ENCODE data around the gene SMDT1.
"Not testable (repeated sequence)": the region's sequence is repeated elsewhere in the genome, so short reads cannot be mapped to it uniquely, and the experiment has no call there.

SMDT1 gene

DNA sequence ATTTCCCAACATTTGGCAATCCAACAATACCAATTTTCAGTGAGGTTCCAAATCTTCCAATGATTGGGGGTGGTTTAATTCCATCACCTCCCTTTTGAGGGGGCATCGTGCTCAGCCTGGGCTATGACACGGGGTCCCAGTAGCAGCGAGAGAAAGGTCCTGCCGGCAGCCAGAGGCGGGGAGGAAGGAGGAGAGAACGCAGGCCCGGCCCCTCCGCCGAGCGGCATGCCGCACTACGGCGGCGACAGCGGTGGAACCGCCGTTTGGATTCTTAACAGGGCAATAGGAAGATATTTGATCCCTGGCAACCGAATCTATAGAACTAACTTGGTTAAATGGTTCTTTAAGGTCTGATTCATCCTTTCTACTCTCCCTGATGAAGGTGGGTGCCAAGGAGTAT is 29.3 kb downstream of the SMDT1 start:
- DNase-seq (ENCODE audit: extremely low read depth in 1 of 2, low read depth in 1 of 2) = no peak

DNA sequence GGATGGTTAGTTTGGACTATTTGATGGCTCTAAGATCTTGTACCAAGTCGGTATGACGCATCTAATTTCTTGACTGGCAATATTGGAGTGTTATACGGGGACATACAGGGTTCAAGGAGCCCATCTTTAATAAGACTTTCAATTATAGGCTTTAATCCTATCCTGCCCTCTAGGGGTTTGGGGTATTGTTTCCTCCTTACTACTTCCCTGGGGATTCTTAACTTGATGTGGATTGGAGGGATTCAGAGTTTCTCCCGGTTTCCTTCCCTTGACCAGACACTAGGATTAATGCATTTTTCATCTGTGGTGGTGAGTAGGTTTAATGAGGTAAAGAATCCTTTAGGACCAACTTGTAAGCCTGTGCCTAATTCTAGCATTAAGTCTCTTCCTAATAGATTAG is 32.3 kb downstream of the SMDT1 start:
- DNase-seq (ENCODE audit: extremely low read depth in 1 of 2, low read depth in 1 of 2) = no peak

DNA sequence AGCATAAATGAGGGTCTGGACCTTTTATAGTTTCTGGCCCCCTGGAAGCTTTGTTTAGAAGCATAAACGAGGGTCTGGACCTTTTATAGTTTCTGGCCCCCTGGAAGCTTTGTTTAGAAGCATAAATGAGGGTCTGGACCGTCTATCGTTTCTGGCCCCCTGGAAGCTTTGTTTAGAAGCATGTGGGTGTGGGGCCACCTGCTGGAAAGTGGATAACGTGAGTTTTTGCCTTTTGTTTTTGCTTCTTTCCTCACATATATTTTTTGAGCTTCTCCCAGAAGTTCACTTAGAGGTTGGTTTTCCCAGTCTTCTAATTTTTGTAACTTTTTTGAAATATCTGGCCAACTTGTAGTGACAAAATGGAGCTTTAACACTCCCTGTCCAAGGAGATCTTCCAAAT is 33.3 kb downstream of the SMDT1 start:
- DNase-seq (ENCODE audit: extremely low read depth in 1 of 2, low read depth in 1 of 2) = not testable (repeated sequence)

DNA sequence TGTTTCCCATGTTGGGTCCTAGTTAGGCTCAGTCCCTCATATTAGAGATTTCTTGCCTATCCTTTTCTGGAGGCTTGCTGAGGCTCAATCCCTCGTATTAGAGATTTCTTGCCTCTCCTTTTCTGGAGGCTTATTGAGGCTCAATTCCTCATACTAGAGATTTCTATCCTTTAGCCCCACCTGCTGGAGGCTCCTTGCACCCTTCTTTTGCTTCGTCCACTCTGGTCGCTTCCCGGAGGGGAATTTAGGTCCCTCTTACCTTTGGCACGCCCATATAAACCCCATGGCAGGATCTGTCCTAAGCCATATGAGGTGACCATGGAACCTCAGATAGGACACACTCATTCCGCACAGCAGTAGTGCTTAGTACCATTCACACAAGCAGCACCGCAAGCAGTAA is 35.2 kb downstream of the SMDT1 start:
- no peak for DNase-seq (ENCODE audit: extremely low read depth in 1 of 2, low read depth in 1 of 2)

DNA sequence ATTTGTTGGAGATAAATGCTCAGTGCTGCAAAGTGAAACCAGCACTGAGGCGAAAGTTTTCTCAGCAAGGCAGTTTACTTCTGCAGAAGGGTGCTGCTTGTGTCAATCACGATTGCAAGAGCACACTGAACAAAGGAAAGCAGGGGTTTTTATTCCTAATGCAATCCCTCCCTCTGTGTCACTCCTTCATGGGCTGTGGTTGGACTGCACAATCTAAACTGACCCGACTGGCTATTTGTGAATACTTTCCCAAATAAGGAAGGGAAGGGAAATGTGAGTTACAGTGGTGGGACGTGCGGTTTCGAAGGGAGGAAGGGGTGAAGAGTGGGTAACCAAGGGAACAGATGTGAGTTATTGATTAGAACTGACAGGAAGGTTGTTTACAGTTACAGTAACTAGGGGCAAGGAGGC is 35.9 kb downstream of the SMDT1 start:
- DNase-seq (ENCODE audit: extremely low read depth in 1 of 2, low read depth in 1 of 2) = not testable (repeated sequence)

DNA sequence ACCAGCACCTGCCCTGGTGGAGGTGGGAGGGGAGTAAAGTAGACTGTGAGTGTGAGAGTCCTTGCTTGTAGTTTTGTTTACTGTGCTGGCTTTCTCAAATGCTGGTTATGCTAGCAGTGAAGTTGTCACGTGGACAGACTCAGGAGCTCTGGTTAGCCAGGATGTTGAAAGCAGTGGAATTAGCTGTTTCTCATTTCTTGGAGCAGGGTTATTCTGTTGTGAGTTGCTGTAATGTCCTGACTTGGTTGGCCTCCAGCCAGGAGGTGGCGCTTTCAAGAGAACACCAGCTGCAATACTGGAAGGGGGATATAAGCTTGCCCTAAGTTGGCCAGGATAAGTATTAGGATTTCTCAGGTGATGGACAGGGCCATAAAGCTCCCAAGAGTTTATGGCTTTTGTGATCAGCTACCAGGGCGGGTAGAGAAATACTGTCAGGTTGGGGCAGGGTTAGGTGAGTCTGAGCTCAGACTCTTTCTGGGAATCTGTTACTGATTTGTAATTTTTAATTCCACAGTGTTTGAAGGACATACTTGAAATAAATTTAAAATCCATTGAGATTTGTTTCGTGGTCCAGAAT is 37.4 kb downstream of the SMDT1 start:
- no peak for DNase-seq (ENCODE audit: extremely low read depth in 1 of 2, low read depth in 1 of 2)

DNA sequence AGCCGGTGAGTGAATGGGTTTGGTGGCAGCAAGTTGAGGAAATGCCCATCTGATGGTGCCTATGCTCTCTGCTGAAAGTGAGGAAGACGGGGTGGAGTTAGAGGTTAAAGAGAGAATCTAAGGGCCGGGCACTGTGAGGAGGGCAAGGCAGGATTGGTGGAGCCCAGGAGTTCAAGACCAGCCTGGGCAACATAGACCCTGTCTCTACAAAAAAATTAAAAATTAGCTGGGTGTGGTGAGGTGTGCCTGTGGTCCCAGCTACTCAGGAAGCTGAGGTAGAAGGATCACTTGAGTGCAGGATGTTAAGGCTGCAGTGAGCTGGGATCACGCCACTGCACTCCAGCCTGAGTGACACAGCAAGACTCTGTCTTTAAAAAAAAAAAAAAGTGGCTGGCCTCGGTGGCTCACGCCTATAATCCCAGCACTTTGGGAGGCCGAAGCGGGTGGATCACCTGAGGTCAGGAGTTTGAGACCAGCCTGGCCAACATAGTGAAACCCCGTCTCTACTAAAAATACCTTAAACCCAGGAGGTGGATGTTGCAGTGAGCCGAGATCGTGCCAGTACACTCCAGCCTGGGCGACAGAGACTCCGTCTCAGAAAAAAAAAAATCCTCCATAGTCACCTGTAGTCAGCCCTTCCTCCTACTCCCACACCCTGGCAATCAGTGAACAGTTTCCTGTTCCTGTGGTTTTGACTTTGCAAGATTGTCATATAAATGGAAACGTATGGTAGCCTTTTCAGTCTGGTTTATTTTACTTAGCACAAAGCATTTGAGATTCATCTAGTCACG is 40.9 kb downstream of the SMDT1 start:
- DNase-seq (ENCODE audit: extremely low read depth in 1 of 2, low read depth in 1 of 2) = not testable (repeated sequence)

DNA sequence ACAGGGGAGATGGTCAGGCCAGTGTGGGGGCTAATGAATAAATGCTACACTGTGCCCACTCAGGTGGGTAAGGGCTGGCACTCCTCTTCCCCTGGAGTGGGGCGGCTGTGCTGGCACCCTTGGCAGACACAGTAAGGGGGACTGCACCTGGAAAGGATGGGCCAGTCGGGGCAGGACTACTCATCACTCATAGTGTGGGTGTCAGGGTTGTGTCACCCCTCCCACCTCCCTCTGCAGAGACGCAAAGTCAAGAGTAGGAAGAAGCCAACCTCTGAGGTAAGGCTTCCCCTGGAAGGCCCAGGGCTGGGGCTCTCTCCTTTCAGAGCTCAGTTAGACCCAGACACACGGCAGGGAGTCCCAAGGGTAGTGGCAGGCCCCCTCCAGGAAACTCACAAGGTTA is 44.0 kb downstream of the SMDT1 start:
- not testable (repeated sequence) for DNase-seq (ENCODE audit: extremely low read depth in 1 of 2, low read depth in 1 of 2)

DNA sequence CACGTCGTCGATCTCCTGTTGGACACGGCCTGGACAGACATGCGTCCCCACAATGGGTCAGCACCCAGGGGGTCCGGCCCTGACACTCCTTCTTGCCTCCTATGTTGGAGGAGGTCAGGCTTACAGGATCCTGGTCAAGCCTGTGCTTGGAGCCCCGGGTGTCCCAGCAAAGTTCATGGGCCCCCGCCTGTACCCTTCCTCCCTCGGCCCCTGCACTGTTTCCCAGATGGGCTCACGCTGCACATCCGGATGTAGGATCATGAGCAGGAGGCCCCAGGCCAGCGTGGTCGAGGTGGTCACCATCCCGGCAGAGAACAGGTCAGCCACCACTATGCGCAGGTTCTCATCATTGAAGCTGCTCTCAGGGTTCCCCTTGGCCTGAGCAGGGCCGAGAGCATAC is 48.1 kb downstream of the SMDT1 start:
- no peak for DNase-seq (ENCODE audit: extremely low read depth in 1 of 2, low read depth in 1 of 2)

DNA sequence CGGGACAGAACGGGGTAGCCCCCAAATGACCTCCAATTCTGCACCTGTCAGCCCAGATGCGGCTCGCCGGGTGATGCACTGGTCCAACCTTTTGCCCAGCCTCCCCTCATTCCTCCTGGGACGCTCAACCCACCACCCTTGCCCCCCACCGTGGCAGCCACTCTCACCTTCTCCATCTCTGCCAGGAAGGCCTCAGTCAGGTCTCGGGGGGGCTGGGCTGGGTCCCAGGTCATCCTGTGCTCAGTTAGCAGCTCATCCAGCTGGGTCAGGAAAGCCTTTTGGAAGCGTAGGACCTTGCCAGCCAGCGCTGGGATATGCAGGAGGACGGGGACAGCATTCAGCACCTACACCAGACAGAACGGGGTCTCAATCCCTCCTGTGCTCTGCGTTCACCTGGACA is 48.5 kb downstream of the SMDT1 start:
- not testable (repeated sequence) for DNase-seq (ENCODE audit: extremely low read depth in 1 of 2, low read depth in 1 of 2)

DNA sequence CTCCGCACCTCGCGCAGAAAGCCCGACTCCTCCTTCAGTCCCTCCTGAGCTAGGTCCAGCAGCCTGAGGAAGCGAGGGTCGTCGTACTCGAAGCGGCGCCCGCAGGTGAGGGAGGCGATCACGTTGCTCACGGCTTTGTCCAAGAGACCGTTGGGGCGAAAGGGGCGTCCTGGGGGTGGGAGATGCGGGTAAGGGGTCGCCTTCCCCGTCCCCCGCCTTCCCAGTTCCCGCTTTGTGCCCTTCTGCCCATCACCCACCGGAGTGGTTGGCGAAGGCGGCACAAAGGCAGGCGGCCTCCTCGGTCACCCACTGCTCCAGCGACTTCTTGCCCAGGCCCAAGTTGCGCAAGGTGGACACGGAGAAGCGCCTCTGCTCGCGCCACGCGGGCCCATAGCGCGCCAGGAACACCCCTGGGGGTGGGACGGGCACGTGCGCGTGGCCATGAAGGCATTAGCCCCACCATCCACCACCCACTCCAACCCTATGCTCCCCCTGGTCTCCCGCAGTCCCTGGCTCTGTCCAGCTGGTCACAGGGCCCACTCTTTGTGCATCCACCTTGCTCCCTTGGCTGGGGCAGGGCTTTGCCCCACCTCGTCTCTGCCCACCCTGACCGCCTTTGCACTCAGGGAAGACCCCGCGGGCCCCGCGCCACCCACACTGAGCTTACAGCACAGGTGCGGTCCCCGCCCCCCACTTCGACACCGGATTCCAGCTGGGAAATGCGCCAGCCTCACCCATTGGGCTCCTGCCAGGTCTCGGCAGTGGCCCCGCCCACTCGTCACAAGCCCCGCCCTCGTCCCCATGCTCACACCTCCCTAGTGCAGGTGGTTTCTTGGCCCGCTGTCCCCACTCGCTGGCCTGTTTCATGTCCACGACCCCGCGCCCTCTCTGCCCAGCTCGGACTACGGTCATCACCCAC is 49.5 kb downstream of the SMDT1 start:
- DNase-seq (ENCODE audit: extremely low read depth in 1 of 2, low read depth in 1 of 2) = not testable (repeated sequence)

DNA sequence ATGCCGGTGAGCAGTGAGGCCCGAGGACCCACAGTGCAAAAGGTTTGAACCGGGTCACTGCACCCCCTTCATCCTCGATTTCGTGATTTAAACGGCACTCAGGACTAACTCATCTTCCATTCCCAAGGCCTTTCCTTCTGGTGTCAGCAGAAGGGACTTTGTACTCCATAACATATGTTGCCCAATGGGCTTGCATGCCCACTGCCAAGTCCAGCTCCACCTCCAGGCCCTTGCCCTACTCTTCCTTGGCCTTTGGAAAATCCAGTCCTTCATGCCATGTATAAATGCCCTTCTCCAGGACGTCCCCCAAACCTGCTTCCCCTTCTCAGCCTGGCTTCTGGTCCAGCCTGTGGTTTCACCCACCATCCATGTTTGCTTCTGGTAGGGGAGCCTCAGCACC is 50.7 kb downstream of the SMDT1 start:
- not testable (repeated sequence) for DNase-seq (ENCODE audit: extremely low read depth in 1 of 2, low read depth in 1 of 2)

DNA sequence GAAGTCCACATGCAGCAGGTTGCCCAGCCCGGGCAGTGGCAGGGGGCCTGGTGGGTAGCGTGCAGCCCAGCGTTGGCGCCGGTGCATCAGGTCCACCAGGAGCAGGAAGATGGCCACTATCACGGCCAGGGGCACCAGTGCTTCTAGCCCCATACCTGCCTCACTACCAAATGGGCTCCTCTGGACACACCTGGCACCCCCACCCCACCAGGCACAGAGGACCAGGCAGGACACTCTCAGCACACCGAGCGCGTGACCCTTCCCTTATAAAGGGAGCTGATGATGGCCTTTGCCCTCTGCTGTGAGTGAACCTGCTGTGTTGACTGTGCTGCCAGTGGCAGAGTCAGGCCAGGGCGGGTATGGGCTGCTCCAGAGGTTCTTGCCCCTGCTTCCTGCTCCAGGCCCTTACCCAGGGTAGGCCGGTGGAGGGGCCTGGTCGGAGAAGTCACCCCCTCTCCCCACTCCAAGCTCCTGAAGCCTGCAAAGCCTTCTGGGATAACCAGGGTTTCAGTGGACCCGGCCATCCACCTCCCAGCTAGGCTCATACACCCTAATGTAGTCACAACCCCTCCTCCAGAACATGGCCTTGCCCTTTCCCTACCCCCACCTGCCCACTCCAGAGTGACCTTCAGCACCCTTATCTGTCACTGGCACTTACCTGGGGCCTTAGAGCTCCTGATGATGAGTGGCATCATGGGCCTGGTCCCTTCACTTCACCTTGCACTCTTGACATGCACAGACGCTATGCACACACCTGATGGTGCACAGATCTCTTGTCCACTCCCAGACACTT is 51.3 kb downstream of the SMDT1 start, which contains the start of gene CYP2D6:
Gene CYP2D6 (minus strand): TSS at position 172 of the 793 bp plus-strand sequence. CDS start 19 bp downstream, at position 153.
- not testable (repeated sequence) for DNase-seq (ENCODE audit: extremely low read depth in 1 of 2, low read depth in 1 of 2)

DNA sequence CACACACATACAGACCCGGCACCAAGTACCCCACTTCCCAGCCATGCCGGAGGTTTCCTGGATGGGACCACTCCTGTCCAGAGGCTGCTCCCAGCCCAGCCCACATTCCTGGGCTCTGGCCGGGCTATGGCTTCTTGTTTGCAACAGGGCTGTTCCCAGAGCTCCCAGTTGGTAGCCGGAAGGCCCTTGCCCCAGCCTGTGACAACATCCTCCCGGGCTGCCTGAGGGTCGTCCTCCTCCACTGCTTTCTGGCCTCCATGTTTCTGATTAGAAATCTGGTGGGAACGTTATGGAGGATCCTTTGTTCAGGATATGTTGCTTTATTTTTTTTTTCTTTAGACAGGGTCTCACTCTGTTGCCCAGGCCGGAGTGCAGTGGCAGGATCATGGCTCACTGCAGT is 52.1 kb downstream of the SMDT1 start:
- DNase-seq (ENCODE audit: extremely low read depth in 1 of 2, low read depth in 1 of 2) = no peak

DNA sequence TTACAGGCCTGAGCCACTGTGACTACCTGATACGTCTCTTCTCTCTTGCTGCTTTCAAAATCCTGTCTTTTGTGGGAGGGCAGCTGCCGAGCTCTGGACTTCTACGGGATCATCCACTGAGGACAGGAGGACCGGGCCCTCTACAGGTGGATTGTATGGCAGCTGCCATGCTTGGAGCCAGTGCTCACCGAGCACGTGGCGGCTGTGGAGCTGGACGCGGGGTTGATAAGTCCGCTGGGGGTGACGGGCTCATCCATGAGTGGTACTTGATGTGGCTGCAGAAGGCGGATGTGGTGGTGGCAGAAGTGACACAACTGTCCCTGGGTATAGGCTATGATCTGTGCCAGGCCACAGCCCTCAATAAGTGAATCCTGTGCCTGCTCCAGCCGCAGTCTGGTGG is 53.0 kb downstream of the SMDT1 start:
- DNase-seq (ENCODE audit: extremely low read depth in 1 of 2, low read depth in 1 of 2) = no peak

Data from activated CD8-positive, alpha-beta memory T cell treated with anti-CD3 and anti-CD28 coated beads for 1 hour (primary cell).